ENCODE measurements around the gene RIPK1.
"Not testable (repeated sequence)": the region's sequence is repeated elsewhere in the genome, so short reads cannot be mapped to it uniquely, and the experiment has no call there.

Gene RIPK1

DNA sequence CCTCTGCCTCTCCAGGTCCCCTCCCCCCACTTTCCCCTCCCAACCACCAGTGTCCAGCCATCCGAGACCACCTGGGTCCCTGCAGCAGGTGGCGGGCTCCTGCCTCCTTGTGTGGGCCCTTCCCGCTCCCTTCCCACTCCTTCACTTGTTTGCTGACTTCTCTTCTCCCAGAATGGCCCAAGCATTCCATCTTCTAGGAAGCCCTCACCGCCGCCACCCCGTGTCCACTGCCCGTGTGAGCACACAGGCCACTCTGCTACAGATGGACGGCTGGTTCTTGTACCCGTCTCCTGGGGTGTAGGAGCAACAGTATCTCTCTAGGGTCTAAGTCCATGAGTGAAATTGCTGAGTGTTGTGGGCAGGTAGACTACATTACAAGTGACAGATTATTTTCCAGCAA is 65.2 kb downstream of the RIPK1 start:
- TF ChIP-seq, protein P1, sequence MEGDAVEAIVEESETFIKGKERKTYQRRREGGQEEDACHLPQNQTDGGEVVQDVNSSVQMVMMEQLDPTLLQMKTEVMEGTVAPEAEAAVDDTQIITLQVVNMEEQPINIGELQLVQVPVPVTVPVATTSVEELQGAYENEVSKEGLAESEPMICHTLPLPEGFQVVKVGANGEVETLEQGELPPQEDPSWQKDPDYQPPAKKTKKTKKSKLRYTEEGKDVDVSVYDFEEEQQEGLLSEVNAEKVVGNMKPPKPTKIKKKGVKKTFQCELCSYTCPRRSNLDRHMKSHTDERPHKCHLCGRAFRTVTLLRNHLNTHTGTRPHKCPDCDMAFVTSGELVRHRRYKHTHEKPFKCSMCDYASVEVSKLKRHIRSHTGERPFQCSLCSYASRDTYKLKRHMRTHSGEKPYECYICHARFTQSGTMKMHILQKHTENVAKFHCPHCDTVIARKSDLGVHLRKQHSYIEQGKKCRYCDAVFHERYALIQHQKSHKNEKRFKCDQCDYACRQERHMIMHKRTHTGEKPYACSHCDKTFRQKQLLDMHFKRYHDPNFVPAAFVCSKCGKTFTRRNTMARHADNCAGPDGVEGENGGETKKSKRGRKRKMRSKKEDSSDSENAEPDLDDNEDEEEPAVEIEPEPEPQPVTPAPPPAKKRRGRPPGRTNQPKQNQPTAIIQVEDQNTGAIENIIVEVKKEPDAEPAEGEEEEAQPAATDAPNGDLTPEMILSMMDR (IDR thresholded peaks at IDR 0.05; ENCODE audit: extremely low read depth, missing control alignments) = no peak
- no peak for DNase-seq (ENCODE audit: low spot score)

DNA sequence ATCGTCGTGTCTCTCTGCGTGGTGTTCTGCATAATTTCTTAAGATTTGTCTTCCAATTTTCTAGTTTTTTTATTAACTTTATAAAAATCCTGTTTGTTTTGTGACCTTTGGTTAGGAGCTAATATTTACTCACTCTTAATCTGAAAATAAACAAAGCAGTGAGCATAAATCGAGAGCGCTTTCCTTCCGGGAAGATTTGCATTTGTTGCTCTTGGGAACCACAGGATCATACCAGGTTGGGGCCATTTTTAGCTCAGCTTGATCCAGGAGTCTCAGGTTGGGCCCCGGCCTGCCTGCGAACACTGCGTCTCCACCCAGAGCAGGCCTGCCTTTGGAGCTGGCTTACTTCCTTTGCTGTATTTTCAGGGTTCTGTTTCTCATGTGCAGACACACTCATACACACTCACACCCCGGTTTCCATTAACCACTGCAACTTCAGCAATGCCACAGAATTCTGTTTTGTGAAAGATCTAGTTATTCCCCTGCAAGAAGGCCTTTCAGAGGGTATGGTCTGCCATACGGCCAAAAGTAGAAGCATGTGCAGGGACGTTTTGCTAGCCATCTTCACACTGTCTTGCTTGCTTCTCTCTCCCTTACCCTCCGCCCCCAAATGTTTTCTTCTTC is 67.5 kb downstream of the RIPK1 start:
- DNase-seq (ENCODE audit: low spot score) = no peak
- TF ChIP-seq, protein P1 (IDR thresholded peaks at IDR 0.05; ENCODE audit: extremely low read depth, missing control alignments) = no peak

DNA sequence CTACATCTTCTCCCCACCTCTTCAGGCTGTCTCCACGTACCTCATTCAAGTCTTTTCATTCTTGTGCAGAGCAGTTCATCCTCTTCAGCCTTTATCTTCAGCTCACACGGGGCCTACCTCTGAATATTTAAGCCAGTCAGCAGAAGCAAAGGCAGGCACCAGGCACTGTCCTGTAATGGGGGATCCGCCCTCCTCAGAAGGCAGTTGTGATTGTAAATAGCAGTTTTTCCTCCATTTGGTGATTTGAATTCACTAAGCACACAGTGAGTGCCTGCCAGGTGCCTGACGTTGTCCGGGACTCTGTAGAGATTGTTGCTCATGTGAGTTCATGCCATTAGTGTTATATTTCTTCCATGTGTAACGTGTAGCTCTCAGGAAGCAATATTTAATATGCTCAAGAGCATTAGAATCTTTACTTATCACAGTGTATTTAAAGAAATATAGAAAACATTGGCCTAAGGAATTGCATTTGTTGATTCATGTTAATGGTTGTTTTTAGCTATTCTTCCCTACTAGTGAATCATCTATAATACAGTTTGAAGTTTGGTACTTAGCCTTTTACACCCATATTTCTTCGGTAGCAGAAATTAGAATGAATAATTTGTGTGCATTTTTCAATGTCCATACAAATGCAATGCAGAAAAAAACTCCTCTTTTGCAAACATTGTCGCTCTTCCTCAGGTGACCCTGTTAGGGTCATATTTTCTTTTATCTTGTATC is 68.2 kb downstream of the RIPK1 start:
- TF ChIP-seq, protein P1 (IDR thresholded peaks at IDR 0.05; ENCODE audit: extremely low read depth, missing control alignments) = no peak
- DNase-seq (ENCODE audit: low spot score) = no peak

DNA sequence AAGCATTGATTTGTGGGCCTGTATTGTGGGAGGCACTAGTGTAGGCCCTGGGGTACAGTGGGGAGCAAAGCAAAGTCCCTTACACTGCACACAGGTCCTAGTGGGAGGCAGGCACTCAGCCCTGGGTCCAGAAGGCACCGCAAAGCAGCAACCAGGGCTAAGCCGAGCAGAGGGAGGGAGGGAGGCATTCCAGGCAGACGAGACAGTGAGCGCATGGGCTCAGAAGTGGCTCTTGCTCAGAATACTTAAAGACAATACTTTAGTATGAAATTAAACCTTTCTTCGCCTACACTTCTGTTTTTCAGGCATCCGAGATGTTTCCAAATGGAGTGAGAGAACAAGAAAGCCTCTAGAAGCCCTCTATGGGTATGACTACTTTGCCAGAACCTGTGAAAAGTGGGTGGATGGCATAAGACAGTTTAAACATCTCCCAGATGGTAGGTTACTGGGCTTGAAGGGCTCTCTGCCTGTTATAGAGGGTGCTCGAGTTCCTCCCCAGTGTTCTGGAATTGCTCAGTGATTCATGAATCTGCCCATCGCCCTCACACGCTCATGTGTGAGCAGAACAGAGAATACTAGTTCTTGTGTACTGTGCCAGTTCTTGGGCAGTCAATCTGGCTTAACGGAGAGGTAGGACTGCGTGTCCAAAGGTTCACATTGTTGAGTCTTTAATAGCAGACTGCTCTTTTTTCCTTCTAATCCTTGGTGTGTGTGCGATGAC is 68.9 kb downstream of the RIPK1 start:
- DNase-seq (ENCODE audit: low spot score) = no peak
- TF ChIP-seq, protein P1 (IDR thresholded peaks at IDR 0.05; ENCODE audit: extremely low read depth, missing control alignments) = no peak

DNA sequence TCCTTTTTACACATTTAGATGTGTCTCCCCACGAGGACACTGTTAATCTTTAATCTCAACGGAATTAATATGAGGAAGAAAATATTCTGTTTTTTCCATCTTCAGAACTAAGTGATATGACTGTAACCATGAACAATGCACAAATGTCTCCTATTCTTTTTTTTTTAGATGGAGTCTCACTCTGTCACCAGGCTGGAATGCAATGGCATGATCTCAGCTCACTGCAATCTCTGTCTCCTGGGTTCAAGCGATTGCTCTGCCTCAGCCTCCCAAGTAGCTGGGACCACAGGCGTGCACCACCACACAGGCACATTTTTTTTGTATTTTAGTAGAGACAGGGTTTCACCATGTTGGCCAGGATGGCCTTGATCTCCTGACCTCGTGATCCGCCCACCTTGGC is 69.6 kb downstream of the RIPK1 start:
- not testable (repeated sequence) for DNase-seq (ENCODE audit: low spot score)

DNA sequence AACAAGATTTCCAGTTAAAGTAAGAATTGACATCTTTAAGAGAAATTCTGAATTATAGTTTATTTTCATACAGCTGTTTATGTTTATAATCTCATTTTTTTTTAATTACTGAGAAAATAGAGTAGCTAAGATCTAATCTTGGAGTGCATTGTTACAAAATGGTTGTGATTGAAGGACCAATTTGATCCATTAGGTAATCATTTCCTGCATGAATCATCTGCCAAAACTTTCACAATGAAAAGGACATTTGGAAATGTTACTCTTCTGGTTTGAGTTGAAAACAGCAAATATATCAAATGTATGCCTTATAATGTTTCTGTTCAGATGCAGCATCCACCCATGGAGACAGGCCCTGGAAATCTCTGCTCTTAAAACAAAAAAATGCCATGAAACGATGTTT is 70.0 kb downstream of the RIPK1 start:
- TF ChIP-seq, protein P1 (IDR thresholded peaks at IDR 0.05; ENCODE audit: extremely low read depth, missing control alignments) = no peak
- DNase-seq (ENCODE audit: low spot score) = no peak

DNA sequence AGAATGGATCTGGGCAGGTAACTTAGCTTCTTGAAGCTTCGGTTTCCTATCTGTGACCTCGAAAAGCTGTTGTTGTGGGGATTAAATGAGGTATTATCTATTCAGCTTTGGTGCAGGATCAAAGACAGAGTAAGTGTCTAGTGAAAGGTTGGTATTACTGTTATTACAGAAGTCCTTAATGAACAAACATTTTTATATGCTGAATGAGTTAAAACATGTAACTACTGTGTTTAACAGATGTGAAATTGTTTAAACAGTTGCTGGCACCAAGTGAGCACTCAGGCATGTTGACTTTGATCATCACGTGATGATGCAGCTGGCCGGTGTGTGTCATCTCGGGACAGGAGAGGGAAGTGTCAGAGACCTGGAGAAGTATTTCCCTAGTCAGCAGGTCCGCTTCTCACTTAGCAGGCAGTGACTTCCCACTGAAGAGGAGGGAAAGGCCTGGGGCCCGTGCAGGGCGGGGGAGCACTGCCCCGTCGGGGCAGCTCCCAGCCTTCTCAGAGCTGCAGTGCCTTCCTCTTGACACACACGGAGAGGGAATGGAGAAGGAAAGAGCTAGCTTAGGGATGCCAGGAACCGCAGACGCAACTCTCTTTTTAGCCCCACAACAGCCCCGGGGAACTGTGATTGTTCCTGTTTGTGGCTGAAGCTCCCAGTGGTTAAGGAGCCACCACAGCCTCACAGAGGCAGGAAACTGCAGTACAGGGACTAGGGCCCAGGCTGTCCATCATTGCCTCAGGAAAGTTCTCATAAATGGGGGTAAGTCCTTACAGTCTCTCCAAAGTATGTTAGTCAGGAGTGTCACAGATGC is 71.0 kb downstream of the RIPK1 start:
- TF ChIP-seq, protein P1 (IDR thresholded peaks at IDR 0.05; ENCODE audit: extremely low read depth, missing control alignments) = no peak
- DNase-seq (ENCODE audit: low spot score) = peak; percentile 55
